GM12865 (cell line): ENCODE data around the gene VGLL2.

Experiments used
- DNase-seq: peaks from one replicate; pipeline ENCODE4 v3.0.0; 2010; ENCODE audit warnings: low read depth
- H3K4me3 ChIP-seq: 2 replicates; pipeline ENCODE4 v1.5.1; 2011; ENCODE audit warnings: mild to moderate bottlenecking, low read depth, low read length, control low read depth
- TF ChIP-seq, protein P1 (sequence below): IDR thresholded peaks from 2 replicates; pipeline ENCODE4 v1.5.1; 2011; ENCODE audit warnings: low read length, control low read depth, low read depth, inconsistent platforms; ENCODE audit not compliant: insufficient read depth; ENCODE audit errors: missing control alignments

VGLL2 gene

DNA sequence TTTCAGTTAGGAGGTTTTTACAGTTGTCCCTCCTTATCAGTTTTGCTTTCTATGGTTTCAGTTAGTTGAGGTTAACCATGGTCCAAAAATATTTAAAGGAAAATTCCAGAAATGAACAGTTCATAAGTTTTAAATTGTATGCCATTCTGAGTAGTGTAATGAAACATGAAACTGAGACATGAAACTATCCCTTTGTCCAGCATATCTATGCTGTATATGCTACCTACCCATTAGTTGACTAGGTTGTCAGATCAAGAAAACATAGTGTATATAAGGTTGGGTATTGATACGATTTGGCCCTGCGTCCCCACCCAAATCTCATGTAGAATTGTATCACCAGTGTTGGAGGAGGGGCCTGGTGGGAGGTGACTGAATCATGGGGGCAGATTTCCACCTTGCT, 39.1 kb downstream of the VGLL2 start:
- no peak for DNase-seq
- no peak overlapping the region for H3K4me3 ChIP-seq
- TF ChIP-seq, protein P1, sequence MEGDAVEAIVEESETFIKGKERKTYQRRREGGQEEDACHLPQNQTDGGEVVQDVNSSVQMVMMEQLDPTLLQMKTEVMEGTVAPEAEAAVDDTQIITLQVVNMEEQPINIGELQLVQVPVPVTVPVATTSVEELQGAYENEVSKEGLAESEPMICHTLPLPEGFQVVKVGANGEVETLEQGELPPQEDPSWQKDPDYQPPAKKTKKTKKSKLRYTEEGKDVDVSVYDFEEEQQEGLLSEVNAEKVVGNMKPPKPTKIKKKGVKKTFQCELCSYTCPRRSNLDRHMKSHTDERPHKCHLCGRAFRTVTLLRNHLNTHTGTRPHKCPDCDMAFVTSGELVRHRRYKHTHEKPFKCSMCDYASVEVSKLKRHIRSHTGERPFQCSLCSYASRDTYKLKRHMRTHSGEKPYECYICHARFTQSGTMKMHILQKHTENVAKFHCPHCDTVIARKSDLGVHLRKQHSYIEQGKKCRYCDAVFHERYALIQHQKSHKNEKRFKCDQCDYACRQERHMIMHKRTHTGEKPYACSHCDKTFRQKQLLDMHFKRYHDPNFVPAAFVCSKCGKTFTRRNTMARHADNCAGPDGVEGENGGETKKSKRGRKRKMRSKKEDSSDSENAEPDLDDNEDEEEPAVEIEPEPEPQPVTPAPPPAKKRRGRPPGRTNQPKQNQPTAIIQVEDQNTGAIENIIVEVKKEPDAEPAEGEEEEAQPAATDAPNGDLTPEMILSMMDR: no peak

DNA sequence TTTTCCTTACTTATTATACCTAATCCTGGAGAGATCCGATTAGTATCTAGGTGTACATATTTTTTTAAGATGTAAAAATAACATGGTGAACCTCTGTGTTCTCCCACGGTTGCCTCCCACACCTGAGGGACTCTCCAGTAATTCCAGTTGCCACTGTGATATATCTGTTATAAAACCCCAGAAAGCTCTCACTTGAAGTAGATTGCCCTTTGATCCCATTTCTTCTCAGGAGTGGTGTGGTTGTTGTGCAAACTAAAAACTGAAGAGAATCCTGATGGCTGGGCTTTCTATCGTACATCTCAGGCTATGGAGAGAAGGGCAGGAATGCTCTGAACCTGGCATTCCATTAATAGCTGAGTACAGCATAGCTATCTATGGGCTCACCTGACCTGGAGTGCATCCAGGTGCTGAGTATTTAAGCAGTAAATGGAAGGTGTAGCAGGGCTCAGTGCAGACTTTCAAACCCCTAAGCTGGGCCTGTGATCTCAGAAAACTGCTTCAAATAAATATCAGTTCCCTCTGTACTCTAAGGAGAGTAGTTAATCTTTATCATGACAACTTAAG, 41.0 kb downstream of the VGLL2 start:
- DNase-seq: no peak
- no peak overlapping the region for H3K4me3 ChIP-seq
- TF ChIP-seq, protein P1: no peak

DNA sequence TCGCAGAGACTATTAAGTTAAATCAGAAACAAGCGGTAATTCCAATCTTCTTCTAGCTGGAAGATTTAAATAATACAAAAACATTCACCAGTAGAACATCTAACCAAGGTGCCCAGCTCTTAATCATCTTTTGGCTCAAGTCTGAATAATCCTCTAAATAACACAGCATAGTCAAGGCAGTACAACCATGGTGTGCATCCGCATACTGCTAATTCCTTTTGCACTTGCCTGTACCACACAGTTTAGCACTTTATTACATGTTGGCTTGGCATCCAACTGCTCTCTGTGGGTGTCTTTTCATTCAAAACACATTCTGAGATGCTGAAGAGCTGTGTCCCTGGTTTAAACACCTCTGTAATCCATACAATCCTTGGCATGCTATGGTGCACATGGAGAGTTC, 42.3 kb downstream of the VGLL2 start:
- DNase-seq: no peak
- TF ChIP-seq, protein P1: no peak
- no peak overlapping the region for H3K4me3 ChIP-seq

DNA sequence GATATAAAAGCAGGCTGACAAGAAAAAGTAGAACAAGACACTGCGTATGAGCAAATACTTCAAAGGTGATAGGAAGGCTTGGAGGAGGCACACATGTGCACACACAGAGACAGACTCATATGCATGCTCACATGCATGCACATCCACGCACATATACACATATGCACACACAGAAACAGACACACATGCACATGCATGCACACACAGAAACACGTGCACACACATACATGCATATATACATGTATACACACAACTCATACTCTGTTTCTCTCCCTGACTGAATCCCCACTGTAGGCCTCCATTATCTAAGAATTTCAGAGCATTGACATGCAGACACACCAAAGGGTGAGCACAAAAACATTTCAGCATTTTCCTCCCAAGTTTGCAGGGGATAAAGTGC, 43.7 kb downstream of the VGLL2 start:
- TF ChIP-seq, protein P1: no peak

DNA sequence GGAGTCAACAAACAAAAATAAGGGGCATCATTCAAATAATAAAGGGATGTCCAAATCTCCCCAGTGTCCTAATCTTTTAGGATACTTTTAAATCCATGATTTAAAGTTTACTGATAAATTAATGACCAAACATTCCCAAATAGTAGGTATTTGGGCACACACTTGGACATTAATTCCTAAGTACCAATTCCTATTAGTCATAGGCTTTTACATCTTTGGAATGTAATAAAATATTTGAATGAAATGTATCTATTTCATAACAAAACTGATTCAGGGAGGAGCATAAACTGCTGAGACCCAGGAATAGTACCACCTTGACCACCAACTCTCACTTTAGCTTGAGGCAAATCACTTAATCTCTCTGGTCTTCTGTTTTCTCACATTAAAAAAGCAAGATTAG, 44.3 kb downstream of the VGLL2 start:
- TF ChIP-seq, protein P1: no peak
- no peak overlapping the region for H3K4me3 ChIP-seq
- no peak for DNase-seq

More for the DNA sequence above, 43.7 kb downstream of the VGLL2 start:
- H3K4me3 ChIP-seq: no peak overlapping the region
- DNase-seq: no peak

DNA sequence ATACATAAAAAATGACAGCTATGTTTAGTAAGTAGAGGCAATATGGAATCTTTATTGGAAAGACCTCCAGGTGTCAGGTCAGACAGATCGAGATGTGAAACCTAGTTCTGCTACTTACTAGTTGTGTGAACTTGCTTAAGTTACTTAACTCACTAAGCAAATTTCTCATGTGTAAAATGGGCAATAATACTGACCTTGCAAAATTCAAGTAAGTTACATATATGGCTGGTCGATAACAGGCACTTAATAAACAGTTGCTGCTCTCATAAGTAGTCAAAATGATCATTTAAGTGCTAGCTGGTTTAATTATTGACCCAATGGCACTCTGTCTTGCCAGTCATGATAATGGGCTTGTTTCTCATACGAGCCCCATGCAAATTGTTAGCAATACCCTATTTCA, 46.0 kb downstream of the VGLL2 start:
- DNase-seq: no peak

DNA sequence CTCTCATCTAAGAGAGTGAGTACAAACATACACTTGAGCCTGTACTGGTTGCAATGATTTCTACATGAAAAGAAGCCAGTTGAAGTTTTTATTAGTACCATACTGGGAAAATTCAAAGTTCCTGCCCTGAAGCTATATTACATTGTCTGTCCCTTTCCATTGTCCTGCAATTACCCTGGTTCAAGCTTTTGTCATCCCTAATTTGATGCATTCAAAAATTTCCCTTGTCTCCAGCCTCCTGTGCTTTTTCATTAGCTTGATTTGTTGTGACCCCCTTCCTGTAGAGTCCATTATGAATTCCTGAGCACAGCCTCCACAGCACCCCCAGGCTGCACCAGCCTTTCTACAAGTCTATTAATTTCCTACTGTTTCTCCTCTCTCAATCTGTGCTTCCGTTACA, 46.4 kb downstream of the VGLL2 start:
- no peak for DNase-seq
- TF ChIP-seq, protein P1: no peak
- H3K4me3 ChIP-seq: no peak overlapping the region

More for the DNA sequence above, 46.0 kb downstream of the VGLL2 start:
- TF ChIP-seq, protein P1: no peak
- no peak overlapping the region for H3K4me3 ChIP-seq
